GM21786 (cell line): Measurements from ENCODE around the gene IFI35.
A peak's percentile ranks its signal among the peaks of the same experiment; 100 is the strongest.

Source experiments
- ATAC-seq: cut with Tn5 transposase; IDR thresholded peaks from one replicate; pipeline ENCODE4 v1.9.1; 2021; ENCODE audit not compliant: unreplicated experiment

IFI35 gene

GRCh38 chr17:43020789-43021740 is 14.5 kb downstream of the IFI35 start:
- ATAC-seq = no peak

DNA sequence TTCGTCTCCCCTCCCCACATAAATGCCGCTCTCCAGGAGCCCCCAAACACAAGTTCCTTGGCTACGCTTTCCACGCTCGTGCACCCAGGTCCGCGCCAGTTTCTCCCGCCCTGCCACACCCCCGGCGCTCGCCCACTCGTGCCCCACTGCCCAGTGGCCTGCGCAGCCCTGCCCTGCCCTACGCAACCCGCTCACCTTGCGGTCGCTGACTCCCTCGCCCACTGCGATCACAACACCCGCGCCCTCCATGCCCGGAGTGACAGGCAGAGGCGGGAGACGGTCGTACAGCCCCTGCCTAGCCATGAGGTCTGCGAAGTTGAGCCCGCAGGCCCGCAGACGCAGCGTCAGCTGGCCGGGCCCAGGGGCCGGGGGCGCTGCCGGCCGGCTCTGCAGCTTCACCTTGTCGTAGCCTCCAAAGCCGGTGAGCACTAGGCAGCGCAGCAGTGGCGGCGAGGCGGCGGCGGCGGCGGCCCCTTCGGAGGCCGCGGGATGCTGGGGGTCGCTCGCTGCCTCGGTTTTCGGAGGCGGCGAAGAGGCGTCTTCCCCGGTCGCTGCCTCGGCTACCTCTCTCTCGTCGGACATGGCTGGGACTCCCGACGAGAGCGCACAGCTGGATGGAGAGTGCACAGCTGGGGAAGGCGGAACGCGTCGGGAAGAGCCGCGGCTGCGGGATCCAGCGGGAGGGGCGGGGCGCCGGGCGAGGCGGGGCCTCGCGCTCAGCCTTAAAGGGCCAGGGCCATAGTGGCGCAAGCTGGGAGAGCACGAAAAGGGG is 15.3 kb downstream of the IFI35 start, which contains the start of gene VAT1:
TSS of gene VAT1 (minus strand) at position 645 of the 772 bp plus-strand sequence. CDS start at position 582, 63 bp downstream.
- no peak for ATAC-seq

DNA sequence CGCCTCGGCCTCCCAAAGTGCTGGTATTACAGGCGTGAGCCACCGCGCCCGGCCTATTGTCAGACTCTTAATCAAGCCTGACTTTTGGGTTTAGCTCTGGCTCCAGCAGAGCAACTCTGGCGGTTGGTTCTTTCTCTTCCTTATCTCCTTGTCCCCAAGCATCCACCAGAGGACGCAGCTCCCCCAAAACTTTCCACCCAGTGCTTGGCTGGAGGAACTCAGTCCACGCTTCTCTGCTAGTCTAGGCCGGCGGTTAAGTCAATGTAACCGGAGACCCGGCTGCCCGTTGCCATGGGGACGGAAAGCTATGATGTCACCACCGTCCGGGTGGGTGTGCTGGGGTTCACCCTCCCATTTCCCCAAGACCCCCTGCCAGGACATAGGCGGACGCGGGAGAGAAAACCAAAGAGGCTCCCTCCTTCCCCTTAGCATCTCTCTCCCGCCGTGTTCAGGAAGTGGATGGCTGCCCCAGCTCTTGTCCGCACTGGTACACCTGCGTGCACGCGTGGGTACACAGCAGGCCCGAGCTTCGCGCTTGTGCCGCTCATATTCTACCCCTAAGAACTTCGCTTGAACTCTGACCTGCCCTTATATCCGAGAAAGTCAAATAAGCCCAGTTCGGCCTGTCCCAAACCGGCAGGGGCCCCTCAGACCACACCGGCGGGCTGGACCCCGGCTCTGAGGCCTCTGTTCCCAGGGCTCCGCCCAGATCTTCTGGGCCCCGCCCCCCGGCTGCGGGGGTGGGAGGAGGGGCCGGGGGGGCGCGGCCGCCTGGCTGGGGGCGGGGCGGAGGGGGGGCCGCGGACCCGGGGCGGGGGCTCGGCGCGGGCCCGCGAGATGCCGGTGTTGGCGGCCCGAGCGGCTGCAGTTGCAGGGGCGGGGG is 18.1 kb downstream of the IFI35 start, which contains the start of gene RND2:
TSS of gene RND2 (plus strand) at position 825 of the 883 bp plus-strand sequence. CDS start 117 bp downstream, outside the sequence.
- ATAC-seq = peak; percentile 43

DNA sequence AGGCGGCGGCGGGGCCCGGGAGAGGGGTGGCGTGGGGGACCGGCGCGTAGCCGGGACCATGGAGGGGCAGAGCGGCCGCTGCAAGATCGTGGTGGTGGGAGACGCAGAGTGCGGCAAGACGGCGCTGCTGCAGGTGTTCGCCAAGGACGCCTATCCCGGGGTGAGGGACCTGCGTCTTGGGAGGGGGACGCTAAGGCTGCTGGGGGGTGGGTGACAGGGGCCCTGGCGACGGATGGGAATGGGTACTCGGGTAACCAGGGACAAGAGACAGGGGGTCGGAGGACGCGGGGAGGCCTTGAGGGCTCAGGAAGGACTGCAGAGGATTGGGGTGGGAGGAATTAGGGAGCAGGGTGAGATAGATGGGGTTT is 18.7 kb downstream of the IFI35 start:
- ATAC-seq = no peak

DNA sequence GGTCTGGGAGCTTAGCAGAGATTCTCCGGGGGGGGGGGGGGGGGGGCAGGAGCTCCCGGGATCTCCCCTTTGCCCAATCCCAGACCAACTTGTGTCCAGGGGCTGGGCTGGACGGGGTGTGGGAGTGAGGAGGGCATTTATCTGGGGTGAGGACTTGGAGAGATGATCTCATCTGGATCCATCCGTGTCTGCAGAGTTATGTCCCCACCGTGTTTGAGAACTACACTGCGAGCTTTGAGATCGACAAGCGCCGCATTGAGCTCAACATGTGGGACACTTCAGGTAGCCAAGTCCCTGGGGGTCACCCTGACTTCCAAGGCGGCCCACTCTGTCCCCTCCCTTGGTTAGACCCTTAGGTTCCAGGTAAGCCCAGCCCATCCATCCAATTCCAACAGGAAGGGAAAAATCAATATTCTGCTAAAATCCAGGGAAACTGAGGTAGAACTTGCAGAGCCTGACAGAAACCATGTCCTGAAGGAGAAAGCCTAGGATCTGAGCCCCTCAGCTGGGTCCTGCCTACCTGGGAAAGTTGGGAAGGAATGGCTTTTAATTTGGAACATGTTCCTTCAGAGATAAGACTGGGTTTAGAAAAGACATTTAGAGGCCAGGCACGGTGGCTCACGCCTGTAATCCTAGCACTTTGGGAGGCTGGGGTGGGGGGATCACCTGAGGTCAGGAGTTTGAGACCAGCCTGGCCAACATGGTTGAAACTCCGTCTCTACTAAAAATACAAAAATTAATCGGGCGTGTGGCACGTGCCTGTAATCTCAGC is 19.4 kb downstream of the IFI35 start:
- no peak for ATAC-seq

DNA sequence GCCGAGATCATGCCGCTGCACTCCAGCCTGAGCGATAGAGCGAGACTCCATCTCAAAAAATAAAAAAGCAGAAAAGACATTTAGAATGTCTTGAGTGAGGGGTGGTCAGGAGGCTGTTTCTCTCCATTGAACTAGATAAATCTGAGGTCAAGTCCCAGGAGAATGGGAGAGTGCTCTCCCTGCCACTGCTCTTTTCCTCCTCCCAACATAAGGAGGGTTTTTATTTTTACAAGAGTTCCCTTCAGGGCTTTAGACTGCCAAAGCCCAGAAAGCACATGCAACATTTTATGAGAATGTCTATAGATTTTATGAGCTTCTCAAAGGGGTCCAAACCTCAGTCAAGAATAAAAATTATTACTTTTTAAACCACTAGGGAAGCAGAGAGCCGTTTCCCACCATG is 20.0 kb downstream of the IFI35 start:
- ATAC-seq = no peak

GRCh38 chr17:43027091-43028032 is 20.8 kb downstream of the IFI35 start:
- ATAC-seq = no peak

DNA sequence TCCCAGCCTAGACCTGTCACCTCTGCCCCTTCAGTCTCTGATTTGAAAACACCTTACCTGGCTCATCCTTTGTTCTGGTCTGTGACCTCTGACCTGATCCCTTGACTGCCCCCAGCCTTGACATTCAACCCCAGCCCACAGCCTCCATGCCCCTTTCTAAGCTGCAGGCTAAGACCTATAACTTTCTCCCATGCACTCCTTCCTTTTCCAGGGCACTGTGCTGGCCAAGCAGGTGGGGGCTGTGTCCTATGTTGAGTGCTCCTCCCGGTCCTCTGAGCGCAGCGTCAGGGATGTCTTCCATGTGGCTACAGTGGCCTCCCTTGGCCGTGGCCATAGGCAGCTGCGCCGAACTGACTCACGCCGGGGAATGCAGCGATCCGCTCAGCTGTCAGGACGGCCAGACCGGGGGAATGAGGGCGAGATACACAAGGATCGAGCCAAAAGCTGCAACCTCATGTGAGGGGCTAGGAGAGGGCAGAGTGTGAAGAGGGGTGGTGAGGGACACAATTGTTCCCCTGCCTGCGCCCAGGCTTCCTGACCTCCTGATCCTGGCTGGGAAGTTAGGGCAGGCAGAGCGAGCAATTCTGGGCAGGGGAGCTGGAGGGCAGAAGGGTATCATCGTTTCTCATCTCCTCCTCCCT is 21.8 kb downstream of the IFI35 start:
- no peak for ATAC-seq

GRCh38 chr17:43030137-43030767 is 23.7 kb downstream of the IFI35 start:
- no peak for ATAC-seq

- ATAC-seq = no peak
Observed at GRCh38 chr17:43031666-43032065, 25.1 kb downstream of the IFI35 start.

GRCh38 chr17:43033948-43034881 is 27.6 kb downstream of the IFI35 start:
- no peak for ATAC-seq

GRCh38 chr17:43034894-43035293 is 28.3 kb downstream of the IFI35 start:
- no peak for ATAC-seq

- no peak for ATAC-seq
Observed at GRCh38 chr17:43039646-43040045, 33.1 kb downstream of the IFI35 start.

GRCh38 chr17:43040655-43041054 is 34.1 kb downstream of the IFI35 start:
- ATAC-seq = no peak

DNA sequence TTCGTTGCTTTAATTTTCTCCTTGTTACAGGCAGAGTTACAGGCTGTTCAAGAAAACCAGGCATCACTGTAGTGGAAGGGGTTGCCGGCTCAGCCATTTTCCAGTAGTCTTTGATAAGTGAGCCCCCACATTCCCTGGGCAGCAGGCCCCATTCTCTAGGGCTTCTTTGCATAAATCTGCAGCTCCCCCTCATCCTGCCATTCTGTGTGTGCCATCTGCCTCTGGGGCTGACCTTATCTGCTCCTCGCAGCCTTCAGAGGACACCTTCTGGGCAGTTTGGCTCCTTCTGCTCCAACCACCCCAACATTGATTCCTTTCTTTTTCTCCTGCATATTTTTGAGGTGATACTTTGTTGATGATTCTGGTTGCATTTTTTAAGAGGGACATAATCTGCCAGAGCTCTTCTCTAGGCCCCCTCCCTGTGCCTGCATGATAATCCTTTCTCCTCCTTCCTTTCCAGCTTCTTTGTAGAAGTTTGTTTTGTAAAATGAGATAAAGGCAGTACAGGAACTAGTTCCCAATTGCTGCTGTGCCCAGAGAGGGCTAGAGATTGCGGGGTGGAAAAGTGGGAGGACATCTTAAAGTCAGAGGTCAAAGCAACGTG is 35.5 kb downstream of the IFI35 start:
- no peak for ATAC-seq

GRCh38 chr17:43043307-43043706 is 36.7 kb downstream of the IFI35 start:
- ATAC-seq = no peak
